ENCODE measurements around the gene FAT4. TPM values are rescaled to one million over a fixed set of nuclear protein-coding genes. Genes with fewer than 3 reads are reported as not detected.

The FAT4 gene
- total and polyA plus RNA-seq, 9 of the 15 experiments (the other 6 are each of a cell fraction or from before 2014, with no cell fraction given): 0.01 TPM; not detected in 8

GRCh38 chr4:125346616-125347015 is 31.9 kb downstream of the FAT4 start:
- no peak overlapping the region for H3K9ac ChIP-seq (ENCODE audit: insufficient read depth in 1 of 2, low read depth in 2 of 2, low read length in 2 of 2)
- no peaks in the 10 kb centered on the region for H3K4me1 ChIP-seq (replicated peaks in 1 of 2; ENCODE audit: control insufficient read depth in 2 of 2, insufficient read depth in 2 of 2, low read length in 2 of 2)
- no TSS peak for BruUV-seq (replicated peaks)
- H3K27ac ChIP-seq (ENCODE audit: extremely low read depth, low read depth, low read length): no peak overlapping the region
- CTCF ChIA-PET (ENCODE audit: low intra/inter-chr PET ratio): no interaction called here
- POLR2A ChIA-PET: no interaction called here
- FAIRE-seq: no peak
- 2% methylated on average over 4 of the region's 4 CpGs for WGBS (ENCODE audit: insufficient coverage, low coverage, missing lambda C conversion rate)
- H3K27me3 ChIP-seq (ENCODE audit: control insufficient read depth in 2 of 2, insufficient read depth in 2 of 2, low read length in 2 of 2): no peaks in the 10 kb centered on the region
- no peak for ATAC-seq
- in situ Hi-C loops (cut with MboI) (no loop called here), intact Hi-C loops (cut with micrococcal nuclease) (no loop called here)
- no peaks in the 10 kb centered on the region for H4K20me1 ChIP-seq (replicated peaks; ENCODE audit: control insufficient read depth, insufficient read depth, low read length)
- no peak overlapping the region for H3K4me2 ChIP-seq (ENCODE audit: insufficient read depth, low read length)
- H2AFZ ChIP-seq (ENCODE audit: low read depth, low read length): no peak overlapping the region
- H3K9me1 ChIP-seq (ENCODE audit: control insufficient read depth, insufficient read depth, low read length): no peaks in the 10 kb centered on the region
- H3K4me3 ChIP-seq: no peak overlapping the region
- no peaks in the 10 kb centered on the region for H3K36me3 ChIP-seq (ENCODE audit: control insufficient read depth, insufficient read depth, low read length)
- DNase-seq (ENCODE audit: extremely low read depth in 1 of 4, low spot score in 3 of 4): no peak
- no peaks in the 10 kb centered on the region for H3K9me3 ChIP-seq (replicated peaks; ENCODE audit: control insufficient read depth, insufficient read depth, low read depth, low read length)
- no peaks in the 10 kb centered on the region for H3K79me2 ChIP-seq (ENCODE audit: control insufficient read depth, insufficient read depth, low read length)
- TF ChIP-seq ZNF785 (CRISPR knock-in tag; IDR thresholded peaks at IDR 0.05): no peak
- TF ChIP-seq SMAD4 (CRISPR knock-in tag; conservative IDR thresholded peaks at IDR 0.05): no peak
- TF ChIP-seq HBP1 (CRISPR knock-in tag; IDR thresholded peaks at IDR 0.05): no peak
- TF ChIP-seq CREB3 (tag; conservative IDR thresholded peaks at IDR 0.05; ENCODE audit: low read depth): no peak
- no peak for TF ChIP-seq TRIM28 (IDR thresholded peaks at IDR 0.05)
- no peak for TF ChIP-seq ZKSCAN1 (IDR thresholded peaks at IDR 0.05; ENCODE audit: low read depth, low read length)
- TF ChIP-seq PPARD (CRISPR knock-in tag; IDR thresholded peaks at IDR 0.05): no peak
- TF ChIP-seq MGA (IDR thresholded peaks at IDR 0.05): no peak
